ENCODE measurements around the gene LNX1.

LNX1 gene

GRCh38 chr4:53571936-53572599 is 19.2 kb downstream of the LNX1 start:
- no peak for DNase-seq

DNA sequence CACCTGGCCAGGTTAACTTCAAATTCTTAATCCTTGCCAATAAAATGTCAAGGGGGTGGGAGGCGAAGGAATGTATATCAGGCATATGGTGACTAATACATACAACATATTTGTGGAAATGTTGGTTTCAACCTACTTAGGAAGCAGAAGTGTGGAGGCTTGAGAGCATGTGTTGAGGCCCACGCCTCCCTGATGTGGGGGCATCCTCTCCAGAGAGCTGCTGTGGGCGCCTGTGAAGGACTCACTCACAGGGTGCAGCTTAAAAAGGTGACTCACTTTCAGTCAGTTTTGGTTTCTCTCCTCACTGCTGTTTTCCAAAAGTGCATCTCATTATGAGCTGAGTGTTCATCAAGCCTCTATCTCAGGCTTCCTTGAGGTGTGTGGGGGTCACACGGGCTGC is 27.5 kb downstream of the LNX1 start:
- no peak for DNase-seq

DNA sequence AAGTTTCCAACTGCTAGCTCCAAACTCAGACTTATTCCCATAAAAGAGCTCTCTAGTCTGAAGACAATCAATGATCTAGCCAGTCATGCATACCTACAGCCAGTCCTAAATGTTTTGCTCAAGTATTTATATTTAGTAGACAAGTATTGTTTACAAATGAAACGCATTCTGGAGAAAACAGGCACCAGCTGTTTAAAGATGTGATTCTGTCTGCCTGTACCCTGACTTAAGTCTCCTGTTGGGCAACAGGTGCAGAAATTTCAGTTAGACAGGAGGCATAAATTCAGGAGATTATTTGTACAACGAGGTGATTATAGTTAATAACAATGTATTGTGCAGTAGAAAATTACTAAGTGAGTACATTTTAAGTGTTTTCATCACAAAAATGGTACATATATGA is 28.9 kb downstream of the LNX1 start:
- no peak for DNase-seq

- no peak for DNase-seq
These were observed 32.2 kb downstream of the LNX1 start for GRCh38 chr4:53559021-53559620.

GRCh38 chr4:53558065-53558801 is 33.1 kb downstream of the LNX1 start:
- no peak for DNase-seq

- no peak for DNase-seq
These were observed 33.6 kb downstream of the LNX1 start for GRCh38 chr4:53557669-53558064.

GRCh38 chr4:53556651-53557050 is 34.6 kb downstream of the LNX1 start:
- DNase-seq, result no peak

DNA sequence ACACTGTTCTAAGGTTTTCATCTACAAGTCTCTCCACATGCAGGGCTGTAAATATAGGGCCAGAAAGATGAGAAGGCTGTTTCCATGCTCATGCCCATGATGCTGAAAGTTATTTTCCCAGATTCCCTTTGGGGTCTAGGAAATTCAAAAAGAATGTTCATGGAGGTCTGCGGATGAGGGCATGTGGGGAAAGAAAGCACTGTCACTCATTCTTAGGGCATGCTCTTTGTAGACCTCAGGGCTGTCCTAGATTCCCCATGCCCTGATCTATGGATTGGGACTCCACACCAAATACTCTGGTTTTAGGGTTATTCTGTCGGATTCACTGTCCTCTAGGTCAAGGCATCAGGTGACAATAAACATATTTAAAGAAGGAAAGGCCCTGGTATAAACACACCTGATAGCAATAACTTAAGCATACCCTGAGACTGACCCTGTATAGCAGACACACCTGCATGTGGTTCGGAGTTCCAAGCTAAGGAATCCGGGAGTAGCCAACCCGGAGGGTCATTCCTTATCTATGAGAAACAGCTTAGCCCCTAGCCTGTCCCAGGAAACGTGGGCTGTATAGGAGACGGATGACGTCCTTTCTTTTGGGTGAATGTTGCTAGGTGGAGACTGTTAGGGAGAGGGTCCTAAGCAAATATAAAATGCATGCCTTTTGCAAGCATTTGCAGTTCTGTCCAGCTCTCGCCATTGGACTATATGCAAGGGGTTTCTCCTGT is 37.6 kb downstream of the LNX1 start:
- DNase-seq, result no peak

- no peak for DNase-seq
These were observed 38.6 kb downstream of the LNX1 start for GRCh38 chr4:53552711-53553110.

GRCh38 chr4:53551958-53552357 is 39.3 kb downstream of the LNX1 start:
- DNase-seq, result no peak

GRCh38 chr4:53551281-53551864 is 39.9 kb downstream of the LNX1 start:
- no peak for DNase-seq

DNA sequence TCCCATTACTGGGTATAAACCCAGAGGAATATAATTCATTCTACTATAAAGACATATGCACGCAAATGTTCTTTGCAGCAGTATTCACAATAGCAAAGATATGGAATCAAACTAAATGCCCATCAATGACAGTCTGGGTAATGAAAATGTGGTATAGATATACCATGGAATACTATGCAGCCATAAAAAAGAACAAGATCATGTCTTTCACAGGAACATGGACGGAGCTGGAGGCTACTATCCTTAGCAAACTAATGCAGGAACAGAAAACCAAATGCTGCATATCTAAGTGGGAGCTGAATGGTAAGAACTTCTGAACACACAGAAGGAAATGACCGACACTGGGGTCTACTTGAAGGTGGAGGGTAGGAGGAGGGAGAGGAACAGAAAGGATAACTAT is 42.6 kb downstream of the LNX1 start:
- DNase-seq, result no peak

- DNase-seq, result no peak
These were observed 43.3 kb downstream of the LNX1 start for GRCh38 chr4:53547983-53548382.

- DNase-seq, result no peak
These were observed 45.2 kb downstream of the LNX1 start for GRCh38 chr4:53545942-53546581.

- no peak for DNase-seq
These were observed 46.0 kb downstream of the LNX1 start for GRCh38 chr4:53545273-53545672.

DNA sequence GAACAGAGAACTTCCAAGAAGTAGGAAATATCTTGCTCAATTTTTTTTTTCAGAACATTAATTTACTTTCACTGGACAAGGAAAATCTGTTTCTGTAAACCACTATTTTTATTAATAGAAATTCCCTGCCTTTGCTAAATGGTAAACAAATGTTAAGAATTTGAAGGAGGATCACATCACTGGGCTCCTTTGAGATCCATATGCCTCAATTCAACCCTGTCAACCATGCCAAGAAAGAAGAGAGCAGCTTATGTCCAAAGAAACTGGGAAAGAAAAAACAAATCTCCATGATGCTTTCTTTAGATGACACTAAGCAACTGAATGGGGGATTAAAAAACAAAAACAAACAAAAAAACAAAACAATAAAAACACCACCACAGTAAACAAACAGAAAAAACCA is 47.7 kb downstream of the LNX1 start:
- no peak for DNase-seq

- no peak for DNase-seq
These were observed 49.6 kb downstream of the LNX1 start for GRCh38 chr4:53541577-53542206.

DNA sequence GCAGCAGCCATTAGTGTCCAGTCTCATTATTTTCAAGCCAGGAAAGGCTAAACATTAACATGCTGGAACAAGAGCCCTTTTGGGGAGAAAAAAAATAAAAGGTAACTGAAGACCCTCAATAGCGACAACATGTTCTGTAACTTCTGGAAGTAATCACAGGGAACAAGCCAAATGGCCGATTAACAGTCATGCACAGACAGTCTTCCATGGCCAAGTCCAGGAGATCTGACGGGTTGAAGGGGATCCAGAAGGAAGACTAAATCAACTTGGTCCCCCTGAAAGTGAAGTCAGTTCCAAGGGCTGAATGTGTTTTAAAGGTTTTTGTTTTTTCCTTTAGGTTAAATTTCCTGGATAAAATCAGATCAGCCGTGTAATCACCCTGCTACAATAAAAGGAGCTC is 52.5 kb downstream of the LNX1 start:
- DNase-seq, result no peak

- DNase-seq, result no peak
These were observed 53.7 kb downstream of the LNX1 start for GRCh38 chr4:53537606-53538005.

- no peak for DNase-seq
These were observed 55.0 kb downstream of the LNX1 start for GRCh38 chr4:53536328-53536727.

DNA sequence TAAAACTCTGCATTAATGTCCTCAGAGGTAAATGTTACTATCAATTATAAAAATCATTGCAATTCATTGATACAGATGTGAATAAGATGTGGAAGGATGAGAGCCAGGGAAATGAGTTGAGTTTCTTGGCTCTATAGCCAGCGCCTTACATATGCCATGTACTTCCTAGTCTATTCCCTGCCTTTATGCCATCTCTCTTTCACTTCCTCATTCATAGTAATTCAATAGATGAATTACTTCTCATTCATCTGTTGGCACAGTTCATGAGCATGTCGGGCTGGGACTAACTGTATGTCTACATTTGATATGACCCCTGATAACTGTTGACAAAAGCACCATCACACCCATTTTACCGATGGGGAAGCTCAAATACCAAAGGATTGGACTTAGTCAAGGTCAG is 55.7 kb downstream of the LNX1 start:
- no peak for DNase-seq

DNA sequence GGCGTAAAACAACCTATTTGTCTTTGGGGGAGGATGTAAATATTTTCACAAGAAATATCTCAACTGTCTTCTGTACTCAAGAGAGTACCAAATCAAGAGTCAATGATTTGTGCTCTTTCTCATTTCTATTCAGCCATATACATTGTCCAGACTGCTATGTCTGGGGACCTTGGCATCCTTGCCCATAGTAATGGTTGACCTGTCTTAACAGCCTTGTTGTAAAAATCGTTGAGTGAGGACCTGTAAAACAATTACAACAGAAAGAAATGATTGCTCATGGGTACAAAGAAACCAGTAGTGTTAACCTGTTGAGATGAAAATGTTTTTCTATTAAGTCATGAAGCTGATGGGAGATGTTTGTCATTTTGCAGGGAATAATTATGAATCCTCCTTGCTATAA is 56.6 kb downstream of the LNX1 start:
- no peak for DNase-seq
